IMR-90 (cell line): Measurements from ENCODE around the gene GZMM. TPM values are rescaled to one million over a fixed set of nuclear protein-coding genes. Genes with fewer than 3 reads are reported as not detected.

Source experiments
- ATAC-seq: fragments of 200-7000 bp; cut with Tn5 transposase; 2 replicates; pipeline ENCODE4 v1.9.1; 2020; ENCODE audit warnings: low read depth, mild to moderate bottlenecking, moderate library complexity
- BruUV-seq: library from RNA; stranded (reverse); fragments of 400-500 nt; replicated peaks from 2 replicates; lab custom pipeline; 2021; lab: Mats Ljungman, UMichigan
- CTCF ChIA-PET: fragments of 300-600 bp; formaldehyde crosslinking; extraction: SDS; loops from one replicate; lab custom pipeline; 2021; ENCODE audit warnings: antibody characterized with exemption; lab: Yijun Ruan, JAX
- POLR2A ChIA-PET: fragments of 300-600 bp; sonication (Branson Sonifier 250); formaldehyde crosslinking; loops from one replicate; lab custom pipeline; 2022; ENCODE audit warnings: antibody characterized with exemption; ENCODE audit not compliant: unreplicated experiment; lab: Charles Lee
- DNase-seq: peaks from one replicate; pipeline ENCODE4 v3.0.0; 2013
- H2AFZ ChIP-seq: replicated peaks from 2 replicates; pipeline ENCODE3; 2013; ENCODE audit warnings: low read length, mild to moderate bottlenecking; ENCODE audit not compliant: poor library complexity
- H2AK5ac ChIP-seq: 2 replicates; pipeline ENCODE4 v1.6.1; 2013; ENCODE audit warnings: low read depth, low read length, inconsistent platforms
- H2AK9ac ChIP-seq: replicated peaks from 2 replicates; pipeline ENCODE3; 2013; ENCODE audit warnings: mild to moderate bottlenecking, low read depth, low read length, moderate library complexity; ENCODE audit not compliant: poor library complexity
- H2BK120ac ChIP-seq: 2 replicates; pipeline ENCODE4 v1.6.1; 2013; ENCODE audit warnings: low read depth, low read length, inconsistent platforms
- H2BK15ac ChIP-seq: 3 replicates; pipeline ENCODE4 v1.6.1; 2013; ENCODE audit warnings: low read depth, low read length, inconsistent platforms
- H2BK20ac ChIP-seq: 2 replicates; pipeline ENCODE4 v1.6.1; 2013; ENCODE audit warnings: low read depth, mild to moderate bottlenecking, inconsistent platforms, low read length, moderate library complexity
- H2BK5ac ChIP-seq: 2 replicates; pipeline ENCODE4 v1.6.1; 2013; ENCODE audit warnings: mild to moderate bottlenecking, low read depth, low read length, inconsistent platforms; ENCODE audit not compliant: poor library complexity, severe bottlenecking
- H3K14ac ChIP-seq: replicated peaks from 2 replicates; pipeline ENCODE4 v1.6.1; 2013; ENCODE audit warnings: low read depth, low read length, inconsistent platforms
- H3K18ac ChIP-seq: 2 replicates; pipeline ENCODE4 v1.6.1; 2013; ENCODE audit warnings: low read depth, low read length, control low read depth
- H3K23ac ChIP-seq: 2 replicates; pipeline ENCODE4 v1.6.1; 2013; ENCODE audit warnings: low read depth, low read length, inconsistent platforms
- H3K27ac ChIP-seq: 2 replicates; pipeline ENCODE4 v1.5.1; 2013; ENCODE audit warnings: mild to moderate bottlenecking, control low read depth, low read length; ENCODE audit not compliant: insufficient read depth
- H3K27me3 ChIP-seq: 2 replicates; pipeline ENCODE4 v1.6.1; 2013; ENCODE audit warnings: low read length; ENCODE audit not compliant: control insufficient read depth, insufficient read depth
- H3K36me3 ChIP-seq: 2 replicates; pipeline ENCODE4 v1.6.1; 2013; ENCODE audit warnings: low read length, mixed read lengths; ENCODE audit not compliant: control insufficient read depth, insufficient read depth
- H3K4ac ChIP-seq: 2 replicates; pipeline ENCODE4 v1.6.1; 2013; ENCODE audit warnings: low read depth, low read length, inconsistent platforms
- H3K4me1 ChIP-seq: 2 replicates; pipeline ENCODE4 v1.6.1; 2013; ENCODE audit warnings: low read length, mixed read lengths; ENCODE audit not compliant: control insufficient read depth, insufficient read depth
- H3K4me2 ChIP-seq: 2 replicates; pipeline ENCODE4 v1.6.1; 2013; ENCODE audit warnings: low read depth, mild to moderate bottlenecking, control low read depth, low read length, moderate library complexity
- H3K4me3 ChIP-seq: 2 replicates; pipeline ENCODE4 v1.5.1; 2013; ENCODE audit warnings: low read depth, mild to moderate bottlenecking, control low read depth, low read length, moderate library complexity; ENCODE audit not compliant: insufficient read depth
- H3K56ac ChIP-seq: 2 replicates; pipeline ENCODE4 v1.6.1; 2013; ENCODE audit warnings: low read length, inconsistent platforms; ENCODE audit not compliant: insufficient read depth; ENCODE audit errors: extremely low read depth
- H3K79me1 ChIP-seq, 2 experiments: 2 replicates each; pipeline ENCODE4 v1.6.1; 2013; ENCODE audit warnings: low read length in 2 of 2, inconsistent platforms in 1 of 2, low read depth in 1 of 2
- H3K9ac ChIP-seq: 2 replicates; pipeline ENCODE4 v1.6.1; 2013; ENCODE audit warnings: low read depth, low read length, control low read depth
- H3K9me1 ChIP-seq: 2 replicates; pipeline ENCODE4 v1.6.1; 2013; ENCODE audit warnings: low read length, inconsistent platforms; ENCODE audit not compliant: insufficient read depth
- H3K9me3 ChIP-seq: 2 replicates; pipeline ENCODE4 v1.6.1; 2013; ENCODE audit warnings: low read length; ENCODE audit not compliant: control insufficient read depth, insufficient read depth
- H4K20me1 ChIP-seq: 2 replicates; pipeline ENCODE4 v1.6.1; 2013; ENCODE audit warnings: low read length, inconsistent platforms; ENCODE audit not compliant: insufficient read depth
- H4K5ac ChIP-seq: 2 replicates; pipeline ENCODE4 v1.6.1; 2013; ENCODE audit warnings: mild to moderate bottlenecking, low read depth, low read length, control low read depth
- H4K8ac ChIP-seq, 2 experiments: 2 replicates each; pipeline ENCODE4 v1.6.1; 2013; ENCODE audit warnings: low read depth in 2 of 2, low read length in 2 of 2, control low read depth in 1 of 2, inconsistent platforms in 1 of 2
- H4K91ac ChIP-seq: 2 replicates; pipeline ENCODE4 v1.6.1; 2013; ENCODE audit warnings: low read depth, low read length, inconsistent platforms; ENCODE audit not compliant: insufficient read depth
- BHLHE40 ChIP-seq: fragments of 150-350 bp; IDR thresholded peaks from 2 replicates; pipeline ENCODE4 v1.6.1; 2016; ENCODE audit warnings: mild to moderate bottlenecking, low read depth, low read length
- CEBPB ChIP-seq: IDR thresholded peaks from 2 replicates; pipeline ENCODE4 v1.6.1; 2012; ENCODE audit warnings: low read depth, low read length, improper control_type of control experiment
- CHD1 ChIP-seq: IDR thresholded peaks from 2 replicates; pipeline ENCODE4 v1.6.1; 2012; ENCODE audit warnings: low read depth, low read length, improper control_type of control experiment
- FOS ChIP-seq: fragments of 150-350 bp; IDR thresholded peaks from 2 replicates; pipeline ENCODE4 v1.6.1; 2016; ENCODE audit warnings: low read depth, low read length
- MAFK ChIP-seq: IDR thresholded peaks from 2 replicates; pipeline ENCODE4 v1.6.1; 2012; ENCODE audit warnings: low read depth, low read length, improper control_type of control experiment
- MAZ ChIP-seq: IDR thresholded peaks from 2 replicates; pipeline ENCODE4 v1.6.1; 2012; ENCODE audit warnings: low read depth, mild to moderate bottlenecking, low read length, improper control_type of control experiment, moderate library complexity, borderline replicate concordance
- MXI1 ChIP-seq: IDR thresholded peaks from 2 replicates; pipeline ENCODE4 v1.6.1; 2012; ENCODE audit warnings: low read depth, mild to moderate bottlenecking, low read length, moderate library complexity, borderline replicate concordance
- NFE2L2 ChIP-seq: fragments of 150-350 bp; IDR thresholded peaks from 2 replicates; pipeline ENCODE4 v1.6.1; 2016; ENCODE audit warnings: low read depth, mild to moderate bottlenecking, low read length
- POLR2A ChIP-seq: IDR thresholded peaks from 2 replicates; pipeline ENCODE4 v1.6.1; 2012; ENCODE audit warnings: mild to moderate bottlenecking, low read depth, low read length
- RAD21 ChIP-seq: IDR thresholded peaks from 2 replicates; pipeline ENCODE4 v1.6.1; 2012; ENCODE audit warnings: low read length, improper control_type of control experiment
- RFX5 ChIP-seq: IDR thresholded peaks from 2 replicates; pipeline ENCODE4 v1.8.0; 2012; ENCODE audit warnings: low read depth, mild to moderate bottlenecking, low read length, moderate library complexity
- SMC3 ChIP-seq: fragments of 150-350 bp; IDR thresholded peaks from 2 replicates; pipeline ENCODE4 v1.6.1; 2016; ENCODE audit warnings: low read depth, mild to moderate bottlenecking, antibody characterized with exemption, low read length, moderate library complexity
- WGBS, 2 experiments: methylation state at CpG; one replicate each; pipeline versions ENCODE4 v1.1.5 to v1.1.7; 2013; ENCODE audit warnings: missing lambda C conversion rate in 2 of 2; ENCODE audit not compliant: insufficient read length in 1 of 2; ENCODE audit errors: extremely low coverage in 2 of 2; 5-methylcytosine and 5-hydroxymethylcytosine counted together
- dilution Hi-C: fragments of 300-500 bp; cut with HindIII; formaldehyde crosslinking; loops from one replicate; pipeline ENCODE4 v1.14.3; 2018; ENCODE audit warnings: low sequenced_read_pairs; ENCODE audit not compliant: unreplicated experiment
- in situ Hi-C: fragments of 300-500 bp; cut with MboI; formaldehyde crosslinking; loops from 3 replicates; pipeline ENCODE4 v1.14.3; 2019; ENCODE audit warnings: low sequenced_read_pairs, inconsistent platforms, mixed read lengths
- intact Hi-C: fragments of 100-400 bp; cut with micrococcal nuclease; formaldehyde crosslinking; loops from 2 replicates; pipeline ENCODE4 v1.10.0; 2022
- polyA plus RNA-seq, 3 experiments: library from polyadenylated mRNA; depleted of rRNA; stranded (reverse); fragments of >200 nt; gene quantifications; 2 replicates each; pipeline ENCODE4 v1.2.3, GENCODE V29; 2012; ENCODE audit warnings: low replicate concordance in 1 of 3
- total RNA-seq: library from RNA; depleted of rRNA; stranded (reverse); fragments of >200 nt; gene quantifications from 2 replicates; pipeline ENCODE4 v1.2.3, GENCODE V29; 2012
- TF ChIP-seq, protein P1 (sequence below): conservative IDR thresholded peaks from 2 replicates; pipeline ENCODE4 v1.5.1; 2012; ENCODE audit warnings: mild to moderate bottlenecking, low read depth, low read length, improper control_type of control experiment
- TF ChIP-seq, protein P2 (sequence below): fragments of 150-350 bp; IDR thresholded peaks from 2 replicates; pipeline ENCODE4 v1.6.1; 2017; ENCODE audit warnings: mild to moderate bottlenecking, antibody characterized with exemption, low read length, low read depth
- TF ChIP-seq, protein P3 (sequence below): fragments of 150-350 bp; IDR thresholded peaks from 2 replicates; pipeline ENCODE4 v1.6.1; 2016; ENCODE audit warnings: low read depth, mild to moderate bottlenecking, low read length, moderate library complexity, borderline replicate concordance

Gene GZMM
- total and polyA plus RNA-seq, 2 of the 4 experiments (the other 2 are of a cell fraction) = 0.24 TPM; not detected in 1

DNA sequence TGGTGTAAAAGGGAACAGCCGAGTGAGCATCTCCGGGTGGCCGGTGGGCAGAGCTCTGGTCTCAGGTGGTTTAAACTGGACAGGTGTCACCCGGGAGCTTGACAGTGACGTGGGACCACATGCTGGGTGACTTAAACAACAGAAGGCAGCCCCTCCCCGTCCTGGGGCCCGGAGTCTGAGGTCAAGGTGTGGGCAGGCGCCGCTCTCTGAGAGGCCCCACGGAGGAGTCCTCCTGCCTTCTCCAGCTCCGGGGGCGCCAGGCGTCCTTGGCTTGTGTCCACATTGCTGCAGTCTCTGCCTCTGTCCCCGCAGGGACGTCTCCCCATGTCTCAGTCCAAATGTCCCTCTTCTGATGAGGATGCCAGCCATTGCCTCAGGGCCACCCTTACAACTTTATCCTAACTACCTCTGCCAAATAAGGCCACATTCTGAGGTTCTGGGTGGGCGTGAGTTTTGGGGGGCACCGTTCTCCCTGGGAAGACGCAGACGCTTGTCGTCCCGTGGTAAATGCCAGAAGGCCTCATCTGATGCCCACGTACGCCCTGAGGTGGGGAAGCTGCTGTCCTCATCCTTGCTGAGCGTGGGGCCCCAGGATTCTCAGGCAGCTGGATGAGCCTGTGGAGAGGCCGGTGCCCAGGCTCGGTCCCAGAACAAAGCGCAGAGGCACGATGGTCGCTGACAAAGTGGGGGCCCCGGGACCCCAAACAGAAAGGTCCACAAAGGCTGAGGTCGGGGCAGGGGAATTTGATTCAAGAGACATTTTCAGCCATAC lies 12.9 kb downstream of the GZMM start:
- CTCF ChIA-PET = no interaction called here
- H2AK9ac ChIP-seq = no peak overlapping the region
- dilution Hi-C loops = no loop called here

More for the DNA sequence above, 12.9 kb downstream of the GZMM start:
- Histone ChIP-seq H4K5ac (no peak overlapping the region), H3K36me3 (no peaks in the 10 kb centered on the region), H3K14ac (no peak overlapping the region), H2BK120ac (no peak overlapping the region), H3K4me3 (no peak overlapping the region), H2BK15ac (no peak overlapping the region), H3K23ac (no peak overlapping the region), H3K9me3 (no peaks in the 10 kb centered on the region), H3K27me3 (no peaks in the 10 kb centered on the region), H3K9ac (no peak overlapping the region), H4K8ac (no peak overlapping the region), H3K4me1 (peaks cover 6% of the 10 kb centered on the region; the same call in 1 of the 2 replicates), H2BK20ac (no peak overlapping the region), H3K27ac (no peak overlapping the region), H3K18ac (no peak overlapping the region), H3K4me2 (no peak overlapping the region), H2AK5ac (no peak overlapping the region), H4K91ac (no peak overlapping the region), H2AFZ (no peak overlapping the region), H4K20me1 (no peaks in the 10 kb centered on the region), H3K9me1 (no peaks in the 10 kb centered on the region), H2BK5ac (no peak overlapping the region), H3K4ac (no peak overlapping the region), H3K56ac (no peak overlapping the region), H3K79me1 (no peaks in the 10 kb centered on the region)
- DNase-seq = no peak
- in situ Hi-C loops = no loop called here
- BruUV-seq = no TSS peak
- 83% methylated on average over 22 of the region's 31 CpGs; no CpG with 5 or more reads in 1 of the 2 experiments for WGBS, 2 experiments
- POLR2A ChIA-PET = no interaction called here
- TF ChIP-seq MAZ (no peak), CEBPB (no peak), MXI1 (no peak), MAFK (no peak), NFE2L2 (no peak), CHD1 (no peak), BHLHE40 (no peak), RFX5 (no peak), SMC3 (no peak), POLR2A (no peak), FOS (no peak), RAD21 (no peak)
- TF ChIP-seq, protein P1, sequence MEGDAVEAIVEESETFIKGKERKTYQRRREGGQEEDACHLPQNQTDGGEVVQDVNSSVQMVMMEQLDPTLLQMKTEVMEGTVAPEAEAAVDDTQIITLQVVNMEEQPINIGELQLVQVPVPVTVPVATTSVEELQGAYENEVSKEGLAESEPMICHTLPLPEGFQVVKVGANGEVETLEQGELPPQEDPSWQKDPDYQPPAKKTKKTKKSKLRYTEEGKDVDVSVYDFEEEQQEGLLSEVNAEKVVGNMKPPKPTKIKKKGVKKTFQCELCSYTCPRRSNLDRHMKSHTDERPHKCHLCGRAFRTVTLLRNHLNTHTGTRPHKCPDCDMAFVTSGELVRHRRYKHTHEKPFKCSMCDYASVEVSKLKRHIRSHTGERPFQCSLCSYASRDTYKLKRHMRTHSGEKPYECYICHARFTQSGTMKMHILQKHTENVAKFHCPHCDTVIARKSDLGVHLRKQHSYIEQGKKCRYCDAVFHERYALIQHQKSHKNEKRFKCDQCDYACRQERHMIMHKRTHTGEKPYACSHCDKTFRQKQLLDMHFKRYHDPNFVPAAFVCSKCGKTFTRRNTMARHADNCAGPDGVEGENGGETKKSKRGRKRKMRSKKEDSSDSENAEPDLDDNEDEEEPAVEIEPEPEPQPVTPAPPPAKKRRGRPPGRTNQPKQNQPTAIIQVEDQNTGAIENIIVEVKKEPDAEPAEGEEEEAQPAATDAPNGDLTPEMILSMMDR = no peak
- TF ChIP-seq, protein P2, sequence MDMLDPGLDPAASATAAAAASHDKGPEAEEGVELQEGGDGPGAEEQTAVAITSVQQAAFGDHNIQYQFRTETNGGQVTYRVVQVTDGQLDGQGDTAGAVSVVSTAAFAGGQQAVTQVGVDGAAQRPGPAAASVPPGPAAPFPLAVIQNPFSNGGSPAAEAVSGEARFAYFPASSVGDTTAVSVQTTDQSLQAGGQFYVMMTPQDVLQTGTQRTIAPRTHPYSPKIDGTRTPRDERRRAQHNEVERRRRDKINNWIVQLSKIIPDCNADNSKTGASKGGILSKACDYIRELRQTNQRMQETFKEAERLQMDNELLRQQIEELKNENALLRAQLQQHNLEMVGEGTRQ = no peak
- TF ChIP-seq, protein P3, sequence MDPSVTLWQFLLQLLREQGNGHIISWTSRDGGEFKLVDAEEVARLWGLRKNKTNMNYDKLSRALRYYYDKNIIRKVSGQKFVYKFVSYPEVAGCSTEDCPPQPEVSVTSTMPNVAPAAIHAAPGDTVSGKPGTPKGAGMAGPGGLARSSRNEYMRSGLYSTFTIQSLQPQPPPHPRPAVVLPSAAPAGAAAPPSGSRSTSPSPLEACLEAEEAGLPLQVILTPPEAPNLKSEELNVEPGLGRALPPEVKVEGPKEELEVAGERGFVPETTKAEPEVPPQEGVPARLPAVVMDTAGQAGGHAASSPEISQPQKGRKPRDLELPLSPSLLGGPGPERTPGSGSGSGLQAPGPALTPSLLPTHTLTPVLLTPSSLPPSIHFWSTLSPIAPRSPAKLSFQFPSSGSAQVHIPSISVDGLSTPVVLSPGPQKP = no peak
- intact Hi-C loops = no loop called here
- no peak for ATAC-seq
